Omental fat pad (tissue), 4 donors: ENCODE results near the gene TLL2. TPM values are rescaled to one million over a fixed set of nuclear protein-coding genes. Genes with fewer than 3 reads are reported as not detected.

Source experiments
- ATAC-seq: fragments of 150-250 bp; one replicate; pipeline ENCODE4 v1.9.1; 2016; ENCODE audit warnings: mild to moderate bottlenecking, moderate library complexity; ENCODE audit not compliant: low FRiP score
- DNase-seq: peaks from one replicate; pipeline ENCODE4 v3.0.0-alpha.2; 2019; ENCODE audit warnings: low spot score
- CTCF ChIP-seq, 3 donors: fragments of 450-650 bp; IDR thresholded peaks; one replicate each; pipeline ENCODE4 v1.5.1; 2016 to 2017; ENCODE audit warnings: antibody characterized with exemption in 3 of 3, mild to moderate bottlenecking in 3 of 3, moderate library complexity in 2 of 3
- total RNA-seq, 4 donors: library from RNA; depleted of rRNA; stranded (reverse); fragments of >200 nt; gene quantifications; one replicate each; pipeline ENCODE4 v1.1.0, GENCODE V29; 2016

The TLL2 gene
- total RNA-seq, 4 donors from 2014 or later: 0.16 TPM; not detected in 3

- ATAC-seq (no peak), DNase-seq (no peak)
- TF ChIP-seq CTCF (IDR thresholded peaks at IDR 0.05): no peak
Measured at GRCh38 chr10:96379758-96380157, 134.0 kb downstream of the TLL2 start.

- TF ChIP-seq CTCF (IDR thresholded peaks at IDR 0.05): no peak
- DNase-seq (no peak), ATAC-seq (no peak)
Measured at GRCh38 chr10:96378741-96379140, 135.0 kb downstream of the TLL2 start.

GRCh38 chr10:96377816-96378294, 135.9 kb downstream of the TLL2 start:
- DNase-seq: no peak
- peak; percentile 45 for ATAC-seq

GRCh38 chr10:96376483-96376882, 137.2 kb downstream of the TLL2 start:
- ATAC-seq: no peak
- TF ChIP-seq CTCF (IDR thresholded peaks at IDR 0.05): no peak
- no peak for DNase-seq

More at GRCh38 chr10:96377816-96378294, 135.9 kb downstream of the TLL2 start:
- TF ChIP-seq CTCF (IDR thresholded peaks at IDR 0.05): no peak

- peak in 2 of 3 donors; percentile 45 to 53 for TF ChIP-seq CTCF (IDR thresholded peaks at IDR 0.05)
- ATAC-seq: peak; percentile 92
- DNase-seq: peak; percentile 63
Measured at GRCh38 chr10:96374985-96375830, 138.5 kb downstream of the TLL2 start.

- TF ChIP-seq CTCF (IDR thresholded peaks at IDR 0.05): no peak
- DNase-seq (no peak), ATAC-seq (no peak)
Measured at GRCh38 chr10:96374639-96374984, 139.1 kb downstream of the TLL2 start.

- no peak for TF ChIP-seq CTCF (IDR thresholded peaks at IDR 0.05)
- no peak for ATAC-seq
- no peak for DNase-seq
Measured at GRCh38 chr10:96374004-96374403, 139.7 kb downstream of the TLL2 start.
